ENCODE results near the gene PVR. TPM values are rescaled to one million over a fixed set of nuclear protein-coding genes. Genes with fewer than 3 reads are reported as not detected.
A peak's percentile ranks its signal among the peaks of the same experiment; 100 is the strongest.

Gene PVR
- total and polyA plus RNA-seq, 2 of the 4 experiments (the other 2 are of a cell fraction), result 106 to 122 TPM

DNA sequence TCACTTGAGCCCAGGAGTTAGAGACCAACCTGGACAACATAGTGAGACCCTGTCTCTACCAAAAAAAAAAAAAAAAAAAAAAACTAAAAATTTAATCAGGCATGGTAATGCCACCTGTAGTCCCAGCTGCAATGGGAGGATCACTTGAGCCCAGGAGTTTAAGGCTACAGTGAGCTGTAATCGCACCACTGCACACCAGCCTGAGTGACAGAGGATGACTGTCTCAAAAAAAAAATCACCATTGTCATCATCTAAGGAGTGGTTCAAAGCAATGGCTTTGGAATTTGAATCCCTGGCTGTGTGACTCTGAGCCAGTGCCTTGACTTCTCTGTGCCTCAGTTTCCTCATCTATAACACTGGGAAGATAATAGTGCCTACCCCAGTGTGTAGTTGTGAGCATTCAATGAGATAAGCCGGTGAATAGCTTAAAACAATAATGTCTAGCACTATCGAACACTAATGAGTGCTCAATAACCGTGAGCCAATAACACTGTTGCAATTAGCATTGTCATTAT, 18.8 kb upstream of the PVR start:
- Histone ChIP-seq H4K5ac (ENCODE audit: low read depth, low read length) (peak overlapping the region; percentile 42; the same call in 1 of the 2 replicates), H3K4me3 (ENCODE audit: insufficient read depth, low read depth, low read length) (no peak overlapping the region), H3K23ac (ENCODE audit: low read depth, low read length) (no peak overlapping the region), H2BK120ac (ENCODE audit: low read depth, low read length) (peak overlapping the region; percentile 97), H4K20me1 (ENCODE audit: insufficient read depth, low read length) (no peaks in the 10 kb centered on the region; the same call in 1 of the 2 replicates), H2AFZ (replicated peaks; ENCODE audit: low read length, poor library complexity) (no peak overlapping the region), H2AK5ac (ENCODE audit: low read depth, low read length) (peak overlapping the region; percentile 94), H4K8ac (ENCODE audit: low read depth in 2 of 2, low read length in 2 of 2) (peak overlapping the region; percentile 24 to 91; a peak in 3 of 4 replicates), H2AK9ac (replicated peaks; ENCODE audit: low read depth, low read length, poor library complexity) (no peak overlapping the region), H3K79me1 (ENCODE audit: low read depth in 1 of 2, low read length in 2 of 2) (no peaks in the 10 kb centered on the region; a peak in 1 of 4 replicates), H3K27me3 (ENCODE audit: control insufficient read depth, insufficient read depth, low read length) (no peaks in the 10 kb centered on the region), H2BK5ac (ENCODE audit: low read depth, low read length, poor library complexity, severe bottlenecking) (peak overlapping the region; percentile 73), H3K4ac (ENCODE audit: low read depth, low read length) (peak overlapping the region; percentile 95), H2BK20ac (ENCODE audit: low read depth, low read length) (peak overlapping the region; percentile 99), H3K9ac (ENCODE audit: low read depth, low read length) (no peak overlapping the region), H3K18ac (ENCODE audit: low read depth, low read length) (peak overlapping the region; percentile 26), H3K36me3 (ENCODE audit: control insufficient read depth, insufficient read depth, low read length) (peaks cover 4% of the 10 kb centered on the region; the same call in 1 of the 2 replicates), H2BK15ac (ENCODE audit: low read depth, low read length) (peak overlapping the region; percentile 77), H3K9me1 (ENCODE audit: insufficient read depth, low read length) (peaks cover 21% of the 10 kb centered on the region), H3K56ac (ENCODE audit: extremely low read depth, insufficient read depth, low read length) (no peak overlapping the region), H3K14ac (replicated peaks; ENCODE audit: low read depth, low read length) (peak overlapping the region; percentile 83), H3K27ac (ENCODE audit: insufficient read depth, low read length) (no peak overlapping the region), H3K4me2 (ENCODE audit: low read depth, low read length) (no peak overlapping the region), H4K91ac (ENCODE audit: insufficient read depth, low read depth, low read length) (peak overlapping the region; percentile 91), H3K4me1 (ENCODE audit: control insufficient read depth, insufficient read depth, low read length) (peaks cover 15% of the 10 kb centered on the region), H3K9me3 (ENCODE audit: control insufficient read depth, insufficient read depth, low read length) (peaks cover 2% of the 10 kb centered on the region; the same call in 1 of the 2 replicates)
- intact Hi-C loops (cut with micrococcal nuclease), result no loop called here
- no peak for ATAC-seq (ENCODE audit: low read depth)
- dilution Hi-C loops (cut with HindIII; ENCODE audit: low sequenced_read_pairs, unreplicated experiment), result no loop called here
- WGBS, 2 experiments (ENCODE audit: extremely low coverage in 2 of 2, insufficient read length in 1 of 2), result 86% methylated on average over 4 of the region's 4 CpGs; no CpG with 5 or more reads in 1 of the 2 experiments
- POLR2A ChIA-PET (ENCODE audit: unreplicated experiment), result no interaction called here
- no peak for DNase-seq
- CTCF ChIA-PET, result interaction anchor here (0.7 kb wide), 1 partner anchor 149 kb away, joined by 4 read pairs; no protein-coding TSS in a partner anchor
- BruUV-seq (replicated peaks), result no TSS peak
- in situ Hi-C loops (cut with MboI; ENCODE audit: low sequenced_read_pairs), result no loop called here
- TF ChIP-seq MXI1 (IDR thresholded peaks at IDR 0.05; ENCODE audit: borderline replicate concordance, low read depth, low read length) (no peak), RCOR1 (IDR thresholded peaks at IDR 0.05; ENCODE audit: insufficient replicate concordance, low read length) (no peak), CHD1 (IDR thresholded peaks at IDR 0.05; ENCODE audit: low read depth, low read length) (no peak), CEBPB (IDR thresholded peaks at IDR 0.05; ENCODE audit: low read depth, low read length) (no peak), SMC3 (IDR thresholded peaks at IDR 0.05; ENCODE audit: low read depth, low read length) (no peak), MAFK (IDR thresholded peaks at IDR 0.05; ENCODE audit: low read depth, low read length) (no peak)
- TF ChIP-seq, protein P1, sequence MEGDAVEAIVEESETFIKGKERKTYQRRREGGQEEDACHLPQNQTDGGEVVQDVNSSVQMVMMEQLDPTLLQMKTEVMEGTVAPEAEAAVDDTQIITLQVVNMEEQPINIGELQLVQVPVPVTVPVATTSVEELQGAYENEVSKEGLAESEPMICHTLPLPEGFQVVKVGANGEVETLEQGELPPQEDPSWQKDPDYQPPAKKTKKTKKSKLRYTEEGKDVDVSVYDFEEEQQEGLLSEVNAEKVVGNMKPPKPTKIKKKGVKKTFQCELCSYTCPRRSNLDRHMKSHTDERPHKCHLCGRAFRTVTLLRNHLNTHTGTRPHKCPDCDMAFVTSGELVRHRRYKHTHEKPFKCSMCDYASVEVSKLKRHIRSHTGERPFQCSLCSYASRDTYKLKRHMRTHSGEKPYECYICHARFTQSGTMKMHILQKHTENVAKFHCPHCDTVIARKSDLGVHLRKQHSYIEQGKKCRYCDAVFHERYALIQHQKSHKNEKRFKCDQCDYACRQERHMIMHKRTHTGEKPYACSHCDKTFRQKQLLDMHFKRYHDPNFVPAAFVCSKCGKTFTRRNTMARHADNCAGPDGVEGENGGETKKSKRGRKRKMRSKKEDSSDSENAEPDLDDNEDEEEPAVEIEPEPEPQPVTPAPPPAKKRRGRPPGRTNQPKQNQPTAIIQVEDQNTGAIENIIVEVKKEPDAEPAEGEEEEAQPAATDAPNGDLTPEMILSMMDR (conservative IDR thresholded peaks at IDR 0.05; ENCODE audit: low read depth, low read length), result no peak
- TF ChIP-seq, protein P2, sequence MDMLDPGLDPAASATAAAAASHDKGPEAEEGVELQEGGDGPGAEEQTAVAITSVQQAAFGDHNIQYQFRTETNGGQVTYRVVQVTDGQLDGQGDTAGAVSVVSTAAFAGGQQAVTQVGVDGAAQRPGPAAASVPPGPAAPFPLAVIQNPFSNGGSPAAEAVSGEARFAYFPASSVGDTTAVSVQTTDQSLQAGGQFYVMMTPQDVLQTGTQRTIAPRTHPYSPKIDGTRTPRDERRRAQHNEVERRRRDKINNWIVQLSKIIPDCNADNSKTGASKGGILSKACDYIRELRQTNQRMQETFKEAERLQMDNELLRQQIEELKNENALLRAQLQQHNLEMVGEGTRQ (IDR thresholded peaks at IDR 0.05; ENCODE audit: low read depth, low read length), result no peak
